Erythroblast (primary cell): ENCODE measurements around the gene CWC27.

ENCODE experiments used
- GATA1 ChIP-seq: IDR thresholded peaks from 2 replicates; pipeline ENCODE4 v1.6.1; 2011; ENCODE audit warnings: low read depth, mild to moderate bottlenecking, control low read depth, low read length, moderate library complexity
- POLR2A ChIP-seq: IDR thresholded peaks from 2 replicates; pipeline ENCODE4 v1.6.1; 2011; ENCODE audit warnings: mild to moderate bottlenecking, low read length

DNA sequence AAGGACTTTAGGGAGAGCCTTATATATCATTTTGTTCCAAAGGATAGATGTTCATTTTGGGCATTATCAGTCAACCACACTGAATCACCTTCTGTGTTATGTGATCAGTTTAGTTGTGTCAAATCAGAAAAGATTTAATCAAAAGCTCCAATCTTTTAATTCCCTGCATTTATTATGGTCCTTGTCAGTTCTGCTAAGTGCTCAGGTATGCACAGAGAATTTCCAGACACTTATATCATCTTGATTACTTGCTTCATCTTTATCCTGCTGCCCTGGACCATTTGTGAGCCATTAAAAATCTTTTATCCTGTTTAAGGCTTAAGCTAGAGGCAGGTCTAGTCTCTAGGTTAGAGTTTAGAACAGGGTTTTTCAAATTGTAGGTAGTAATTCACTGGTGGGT, 179.1 kb downstream of the CWC27 start:
- TF ChIP-seq POLR2A (no peak), GATA1 (no peak)
